Measurements from ENCODE around the gene TPX2. TPM values are rescaled to one million over a fixed set of nuclear protein-coding genes. Genes with fewer than 3 reads are reported as not detected.
A peak's percentile ranks its signal among the peaks of the same experiment; 100 is the strongest.

TPX2 gene
- total RNA-seq, 2 donors from 2014 or later = 51.8 to 102 TPM

- Mint-ChIP-seq H3K27me3 (no peaks in the 10 kb centered on the region), H3K9me3 (no peaks in the 10 kb centered on the region), H3K4me1 (ENCODE audit: low read depth in 2 of 2) (peaks cover 15 to 18% of the 10 kb centered on the region in 2 donors), H3K27ac (no peak overlapping the region), H3K4me3 (no peak overlapping the region), H3K36me3 (no peaks in the 10 kb centered on the region)
- ATAC-seq (no peak), DNase-seq (ENCODE audit: low spot score) (no peak)
Measured at GRCh38 chr20:31837896-31838397, 98.9 kb downstream of the TPX2 start.

GRCh38 chr20:31838646-31839292, 99.7 kb downstream of the TPX2 start:
- ATAC-seq (no peak), DNase-seq (ENCODE audit: low spot score) (no peak)
- Mint-ChIP-seq H3K9me3 (no peaks in the 10 kb centered on the region), H3K27ac (no peak overlapping the region), H3K27me3 (no peaks in the 10 kb centered on the region), H3K4me3 (no peak overlapping the region), H3K36me3 (no peaks in the 10 kb centered on the region), H3K4me1 (ENCODE audit: low read depth in 2 of 2) (peaks cover 14 to 15% of the 10 kb centered on the region in 2 donors)

GRCh38 chr20:31839782-31840487, 100.8 kb downstream of the TPX2 start:
- peaks cover 10 to 12% of the 10 kb centered on the region in 2 donors for H3K4me1 Mint-ChIP-seq (ENCODE audit: low read depth in 2 of 2)
- no peaks in the 10 kb centered on the region for H3K27me3 Mint-ChIP-seq
- no peak for DNase-seq (ENCODE audit: low spot score)
- no peak for ATAC-seq
- no peak overlapping the region for H3K27ac Mint-ChIP-seq
- H3K9me3 Mint-ChIP-seq = no peaks in the 10 kb centered on the region
- no peak overlapping the region for H3K4me3 Mint-ChIP-seq
- no peaks in the 10 kb centered on the region for H3K36me3 Mint-ChIP-seq

- no peaks in the 10 kb centered on the region for H3K9me3 Mint-ChIP-seq
- no peaks in the 10 kb centered on the region for H3K36me3 Mint-ChIP-seq
- peaks cover 3% of the 10 kb centered on the region in 2 donors for H3K4me1 Mint-ChIP-seq (ENCODE audit: low read depth in 2 of 2)
- no peak for DNase-seq (ENCODE audit: low spot score)
- no peaks in the 10 kb centered on the region for H3K27me3 Mint-ChIP-seq
- ATAC-seq = no peak
- H3K4me3 Mint-ChIP-seq = no peak overlapping the region
- H3K27ac Mint-ChIP-seq = no peak overlapping the region
Measured at GRCh38 chr20:31840906-31841816, 102.1 kb downstream of the TPX2 start.

GRCh38 chr20:31841928-31842327, 102.8 kb downstream of the TPX2 start:
- Mint-ChIP-seq H3K9me3 (no peaks in the 10 kb centered on the region), H3K36me3 (no peaks in the 10 kb centered on the region), H3K27ac (no peak overlapping the region), H3K27me3 (no peaks in the 10 kb centered on the region), H3K4me3 (no peak overlapping the region), H3K4me1 (ENCODE audit: low read depth in 2 of 2) (no peaks in the 10 kb centered on the region)
- no peak for ATAC-seq
- DNase-seq (ENCODE audit: low spot score) = no peak

GRCh38 chr20:31842471-31843157, 103.5 kb downstream of the TPX2 start:
- no peak overlapping the region for H3K4me3 Mint-ChIP-seq
- H3K9me3 Mint-ChIP-seq = no peaks in the 10 kb centered on the region
- no peak overlapping the region for H3K27ac Mint-ChIP-seq
- H3K27me3 Mint-ChIP-seq = no peaks in the 10 kb centered on the region
- no peaks in the 10 kb centered on the region for H3K36me3 Mint-ChIP-seq
- ATAC-seq (peak in 1 of 2 donors; percentile 8), DNase-seq (ENCODE audit: low spot score) (no peak)
- H3K4me1 Mint-ChIP-seq (ENCODE audit: low read depth in 2 of 2) = no peaks in the 10 kb centered on the region

GRCh38 chr20:31843288-31843687, 104.2 kb downstream of the TPX2 start:
- H3K9me3 Mint-ChIP-seq = no peaks in the 10 kb centered on the region
- ATAC-seq (no peak), DNase-seq (ENCODE audit: low spot score) (no peak)
- H3K27me3 Mint-ChIP-seq = no peaks in the 10 kb centered on the region
- no peaks in the 10 kb centered on the region for H3K4me1 Mint-ChIP-seq (ENCODE audit: low read depth in 2 of 2)
- H3K36me3 Mint-ChIP-seq = no peaks in the 10 kb centered on the region
- no peak overlapping the region for H3K27ac Mint-ChIP-seq
- no peak overlapping the region for H3K4me3 Mint-ChIP-seq

- no peak overlapping the region for H3K4me3 Mint-ChIP-seq
- no peak for DNase-seq (ENCODE audit: low spot score)
Measured at GRCh38 chr20:31843881-31844280, 104.8 kb downstream of the TPX2 start.

GRCh38 chr20:31844737-31845299, 105.7 kb downstream of the TPX2 start:
- H3K9me3 Mint-ChIP-seq = no peaks in the 10 kb centered on the region
- no peak for ATAC-seq
- H3K36me3 Mint-ChIP-seq = no peaks in the 10 kb centered on the region
- H3K27me3 Mint-ChIP-seq = peaks cover 6 to 8% of the 10 kb centered on the region in 2 donors
- no peaks in the 10 kb centered on the region for H3K4me1 Mint-ChIP-seq (ENCODE audit: low read depth in 2 of 2)
- DNase-seq (ENCODE audit: low spot score) = no peak
- no peak overlapping the region for H3K27ac Mint-ChIP-seq
- no peak overlapping the region for H3K4me3 Mint-ChIP-seq

More at GRCh38 chr20:31843881-31844280, 104.8 kb downstream of the TPX2 start:
- no peaks in the 10 kb centered on the region for H3K36me3 Mint-ChIP-seq
- H3K4me1 Mint-ChIP-seq (ENCODE audit: low read depth in 2 of 2) = no peaks in the 10 kb centered on the region
- H3K27ac Mint-ChIP-seq = no peak overlapping the region
- ATAC-seq = no peak
- no peaks in the 10 kb centered on the region for H3K9me3 Mint-ChIP-seq
- H3K27me3 Mint-ChIP-seq = peaks cover 1 to 3% of the 10 kb centered on the region in 2 donors

- H3K4me1 Mint-ChIP-seq (ENCODE audit: low read depth in 2 of 2) = no peaks in the 10 kb centered on the region
- H3K36me3 Mint-ChIP-seq = no peaks in the 10 kb centered on the region
- H3K4me3 Mint-ChIP-seq = no peak within 1 kb of the TSS
- ATAC-seq = no peak
- no peak for DNase-seq (ENCODE audit: low spot score)
- H3K27ac Mint-ChIP-seq = no peak within 1 kb of the TSS
- no peaks in the 10 kb centered on the region for H3K9me3 Mint-ChIP-seq
- peaks cover 6 to 8% of the 10 kb centered on the region in 2 donors for H3K27me3 Mint-ChIP-seq
Measured at GRCh38 chr20:31845300-31845863, 106.3 kb downstream of the TPX2 start, which contains the start of gene FOXS1. TSS of gene FOXS1 (minus strand) at chr20:31845604. CDS start at chr20:31845542, 62 bp downstream.

- peaks cover 16 to 19% of the 10 kb centered on the region in 2 donors for H3K27me3 Mint-ChIP-seq
- H3K4me1 Mint-ChIP-seq (ENCODE audit: low read depth in 2 of 2) = no peaks in the 10 kb centered on the region
- no peak overlapping the region for H3K4me3 Mint-ChIP-seq
- no peak overlapping the region for H3K27ac Mint-ChIP-seq
- no peaks in the 10 kb centered on the region for H3K9me3 Mint-ChIP-seq
- ATAC-seq (no peak), DNase-seq (ENCODE audit: low spot score) (no peak)
- H3K36me3 Mint-ChIP-seq = no peaks in the 10 kb centered on the region
Measured at GRCh38 chr20:31846793-31847138, 107.7 kb downstream of the TPX2 start.

- H3K27me3 Mint-ChIP-seq = peaks cover 16 to 19% of the 10 kb centered on the region in 2 donors
Measured at GRCh38 chr20:31848088-31848999, 109.3 kb downstream of the TPX2 start.

More at GRCh38 chr20:31848088-31848999, 109.3 kb downstream of the TPX2 start:
- no peaks in the 10 kb centered on the region for H3K4me1 Mint-ChIP-seq (ENCODE audit: low read depth in 2 of 2)
- H3K27ac Mint-ChIP-seq = no peak overlapping the region
- ATAC-seq (no peak), DNase-seq (ENCODE audit: low spot score) (no peak)
- no peaks in the 10 kb centered on the region for H3K9me3 Mint-ChIP-seq
- no peak overlapping the region for H3K4me3 Mint-ChIP-seq
- no peaks in the 10 kb centered on the region for H3K36me3 Mint-ChIP-seq
